Endodermal cell (in vitro differentiated cells): ENCODE results near the gene GNAQ. TPM values are rescaled to one million over a fixed set of nuclear protein-coding genes. Genes with fewer than 3 reads are reported as not detected.

Experiments used
- DNase-seq: peaks from one replicate; pipeline ENCODE4 v3.0.0-alpha.2; 2017
- H3K27ac ChIP-seq: 2 replicates; pipeline ENCODE4 v1.5.1; 2013; ENCODE audit warnings: mild to moderate bottlenecking, low read depth, low read length, moderate library complexity
- H3K27me3 ChIP-seq: 2 replicates; pipeline ENCODE4 v1.6.1; 2013; ENCODE audit warnings: mild to moderate bottlenecking, low read length, moderate library complexity; ENCODE audit not compliant: insufficient read depth, control insufficient read depth, poor library complexity, severe bottlenecking
- H3K36me3 ChIP-seq: 2 replicates; pipeline ENCODE4 v1.7.0; 2013; ENCODE audit warnings: mild to moderate bottlenecking, low read length, moderate library complexity; ENCODE audit not compliant: control insufficient read depth, insufficient read depth
- H3K4me1 ChIP-seq: one replicate; pipeline ENCODE4 v1.7.0; 2013; ENCODE audit warnings: low read length; ENCODE audit not compliant: control insufficient read depth, insufficient read depth
- H3K4me3 ChIP-seq: 2 replicates; pipeline ENCODE4 v1.5.1; 2013; ENCODE audit warnings: mild to moderate bottlenecking, low read length, moderate library complexity
- H3K9ac ChIP-seq: 2 replicates; pipeline ENCODE4 v1.6.1; 2013; ENCODE audit warnings: mild to moderate bottlenecking, low read length, moderate library complexity; ENCODE audit not compliant: poor library complexity, severe bottlenecking; ENCODE audit errors: extremely low read depth
- H3K9me3 ChIP-seq: 2 replicates; pipeline ENCODE4 v1.6.1; 2013; ENCODE audit warnings: mild to moderate bottlenecking, low read length, moderate library complexity; ENCODE audit not compliant: control insufficient read depth
- H3K27ac Mint-ChIP-seq: 2 replicates; pipeline ENCODE4 v1.8.0; 2020; ENCODE audit warnings: mixed read lengths
- H3K27me3 Mint-ChIP-seq: 2 replicates; pipeline ENCODE4 v1.8.0; 2021; ENCODE audit warnings: mild to moderate bottlenecking, mixed read lengths; ENCODE audit not compliant: insufficient read depth
- H3K36me3 Mint-ChIP-seq: 2 replicates; pipeline ENCODE4 v1.8.0; 2020; ENCODE audit warnings: low read depth, mixed read lengths
- H3K4me1 Mint-ChIP-seq: 2 replicates; pipeline ENCODE4 v1.8.0; 2020; ENCODE audit warnings: mixed read lengths
- H3K4me3 Mint-ChIP-seq: 2 replicates; pipeline ENCODE4 v1.8.0; 2020; ENCODE audit warnings: mild to moderate bottlenecking, moderate library complexity, mixed read lengths
- H3K9me3 Mint-ChIP-seq: 2 replicates; pipeline ENCODE4 v1.8.0; 2020; ENCODE audit warnings: mild to moderate bottlenecking, mixed read lengths
- CTCF ChIP-seq: fragments of 200-600 bp; sonication (generic); conservative IDR thresholded peaks from 2 replicates; pipeline ENCODE4 v1.5.0; 2021; ENCODE audit warnings: antibody characterized with exemption, mild to moderate bottlenecking
- WGBS, 2 experiments: methylation state at CpG; one replicate each; pipeline versions ENCODE4 v1.1.5 to v1.1.7; 2013; ENCODE audit warnings: missing lambda C conversion rate in 2 of 2, mixed read lengths in 1 of 2; ENCODE audit not compliant: insufficient coverage in 1 of 2, insufficient read length in 1 of 2; 5-methylcytosine and 5-hydroxymethylcytosine counted together
- total RNA-seq, 2 donors: library from RNA; stranded (reverse); fragmentation: NEBNext Ultra II Directional in 1 of 2; extraction: Animal tissue kit (Norgen Biotek cat#: 25700) in 1 of 2; gene quantifications; 2 replicates in 1 of 2; 3 replicates in 1 of 2; pipeline ENCODE4 v1.2.1, GENCODE V29; 2021

GNAQ gene
- total RNA-seq, 2 donors from 2014 or later, result 46.0 to 57.6 TPM

GRCh38 chr9:77800924-77801551 lies 230.6 kb downstream of the GNAQ start:
- Histone ChIP-seq H3K4me3 (no peak overlapping the region), H3K27me3 (no peaks in the 10 kb centered on the region), H3K9ac (no peak overlapping the region), H3K4me1 (no peaks in the 10 kb centered on the region), H3K9me3 (no peaks in the 10 kb centered on the region), H3K27ac (no peak overlapping the region), H3K36me3 (peaks cover 4% of the 10 kb centered on the region)
- no peak for DNase-seq
- H3K27me3 Mint-ChIP-seq, result no peaks in the 10 kb centered on the region
- H3K36me3 Mint-ChIP-seq, result peaks cover 7% of the 10 kb centered on the region
- no peak overlapping the region for H3K27ac Mint-ChIP-seq
- H3K4me1 Mint-ChIP-seq, result peaks cover 9% of the 10 kb centered on the region
- WGBS, 2 experiments, result 97 to 100% methylated on average over 3 of the region's 3 CpGs
- H3K9me3 Mint-ChIP-seq, result no peaks in the 10 kb centered on the region
- TF ChIP-seq CTCF, result no peak
- H3K4me3 Mint-ChIP-seq, result no peak overlapping the region

- Mint-ChIP-seq H3K9me3 (no peaks in the 10 kb centered on the region), H3K4me1 (peaks cover 6% of the 10 kb centered on the region), H3K36me3 (peaks cover 14% of the 10 kb centered on the region), H3K27ac (no peak overlapping the region), H3K27me3 (no peaks in the 10 kb centered on the region), H3K4me3 (no peak overlapping the region)
- Histone ChIP-seq H3K4me3 (no peak overlapping the region), H3K4me1 (no peaks in the 10 kb centered on the region), H3K27me3 (no peaks in the 10 kb centered on the region), H3K27ac (no peak overlapping the region), H3K9ac (no peak overlapping the region), H3K9me3 (no peaks in the 10 kb centered on the region), H3K36me3 (peaks cover 6% of the 10 kb centered on the region)
- WGBS, 2 experiments, result no CpG with 5 or more reads among the region's 1 CpG
- no peak for TF ChIP-seq CTCF
- DNase-seq, result no peak
These were observed 233.5 kb downstream of the GNAQ start for GRCh38 chr9:77798140-77798539.

GRCh38 chr9:77794985-77795384 lies 236.6 kb downstream of the GNAQ start:
- 100% methylated on average over 2 to 3 of the region's 3 CpGs for WGBS, 2 experiments
- H3K27ac Mint-ChIP-seq, result no peak overlapping the region

More at GRCh38 chr9:77794985-77795384, 236.6 kb downstream of the GNAQ start:
- peaks cover 10% of the 10 kb centered on the region for H3K4me1 Mint-ChIP-seq
- H3K9me3 Mint-ChIP-seq, result no peaks in the 10 kb centered on the region
- Histone ChIP-seq H3K27me3 (no peaks in the 10 kb centered on the region), H3K4me3 (no peak overlapping the region), H3K27ac (no peak overlapping the region), H3K36me3 (peaks cover 12% of the 10 kb centered on the region), H3K9ac (no peak overlapping the region), H3K4me1 (peaks cover 9% of the 10 kb centered on the region), H3K9me3 (no peaks in the 10 kb centered on the region)
- DNase-seq, result no peak
- H3K4me3 Mint-ChIP-seq, result no peak overlapping the region
- no peaks in the 10 kb centered on the region for H3K27me3 Mint-ChIP-seq
- H3K36me3 Mint-ChIP-seq, result peaks cover 14% of the 10 kb centered on the region
- TF ChIP-seq CTCF, result no peak
